PC-9 (cell line): ENCODE data around the gene DENND2D. TPM values are rescaled to one million over a fixed set of nuclear protein-coding genes. Genes with fewer than 3 reads are reported as not detected.

Source experiments
- BruUV-seq: library from RNA; stranded (reverse); fragments of 400-500 nt; replicated peaks from 2 replicates; lab custom pipeline; 2021; lab: Mats Ljungman, UMichigan
- CTCF ChIA-PET: fragments of 300-600 bp; sonication (Branson Sonifier 250); formaldehyde crosslinking; loops from one replicate; lab custom pipeline; 2022; ENCODE audit warnings: antibody characterized with exemption; lab: Charles Lee
- POLR2A ChIA-PET: fragments of 300-600 bp; sonication (Branson Sonifier 250); formaldehyde crosslinking; loops from one replicate; lab custom pipeline; 2022; ENCODE audit warnings: antibody characterized with exemption; ENCODE audit not compliant: unreplicated experiment; lab: Charles Lee
- DNase-seq, 2 experiments: peaks; one replicate each; pipeline versions ENCODE4 v3.0.0 to v3.0.0-alpha.2; 2015 to 2022; ENCODE audit warnings: mixed read lengths in 1 of 2
- H2AFZ ChIP-seq: fragments of 200-600 bp; sonication (generic); 2 replicates; pipeline ENCODE4 v1.8.1; 2017; ENCODE audit warnings: antibody characterized with exemption
- H3F3A ChIP-seq: fragments of 200-600 bp; sonication (generic); 2 replicates; pipeline ENCODE4 v1.8.1; 2017; ENCODE audit warnings: antibody characterized with exemption, mild to moderate bottlenecking, low read depth; ENCODE audit not compliant: insufficient read depth
- H3K27ac ChIP-seq: fragments of 200-600 bp; sonication (generic); 2 replicates; pipeline ENCODE4 v1.6.1; 2016; ENCODE audit warnings: mixed run types
- H3K27me3 ChIP-seq: fragments of 200-600 bp; sonication (generic); 2 replicates; pipeline ENCODE4 v1.6.1; 2016; ENCODE audit warnings: low read depth, mixed run types; ENCODE audit not compliant: insufficient read depth
- H3K36me3 ChIP-seq: fragments of 200-600 bp; sonication (generic); 2 replicates; pipeline ENCODE4 v1.6.1; 2016; ENCODE audit warnings: low read depth, mixed run types
- H3K4me1 ChIP-seq: fragments of 200-600 bp; sonication (generic); replicated peaks from 2 replicates; pipeline ENCODE4 v1.6.1; 2016; ENCODE audit warnings: mixed run types; ENCODE audit not compliant: insufficient read depth
- H3K4me2 ChIP-seq: fragments of 200-600 bp; sonication (generic); 2 replicates; pipeline ENCODE4 v1.6.1; 2017; ENCODE audit warnings: mixed run types
- H3K4me3 ChIP-seq: fragments of 200-600 bp; sonication (generic); 2 replicates; pipeline ENCODE4 v1.6.1; 2016; ENCODE audit warnings: mixed run types
- H3K79me2 ChIP-seq: fragments of 200-600 bp; sonication (generic); 2 replicates; pipeline ENCODE4 v1.6.1; 2017; ENCODE audit warnings: low read depth, mixed run types
- H3K9me2 ChIP-seq: fragments of 200-600 bp; sonication (generic); 2 replicates; pipeline ENCODE4 v1.8.1; 2017; ENCODE audit warnings: mild to moderate bottlenecking; ENCODE audit not compliant: insufficient read depth
- H3K9me3 ChIP-seq: fragments of 200-600 bp; sonication (generic); 2 replicates; pipeline ENCODE4 v1.8.1; 2016; ENCODE audit warnings: low read depth; ENCODE audit not compliant: insufficient read depth
- H4K20me1 ChIP-seq: fragments of 200-600 bp; sonication (generic); 2 replicates; pipeline ENCODE4 v1.8.1; 2017; ENCODE audit not compliant: insufficient read depth
- CTCF ChIP-seq: fragments of 200-600 bp; sonication (generic); conservative IDR thresholded peaks from 2 replicates; pipeline ENCODE4 v1.6.1; 2017; ENCODE audit warnings: mixed run types, antibody characterized with exemption, mild to moderate bottlenecking, moderate library complexity
- EZH2 ChIP-seq: fragments of 200-600 bp; sonication (generic); IDR thresholded peaks from 2 replicates; pipeline ENCODE4 v1.8.0; 2017; ENCODE audit warnings: antibody characterized with exemption, low read depth
- intact Hi-C: fragments of 100-400 bp; cut with micrococcal nuclease; formaldehyde crosslinking; loops from one replicate; pipeline ENCODE4 v1.10.0; 2022; ENCODE audit not compliant: unreplicated experiment
- total RNA-seq: library from RNA; stranded (reverse); gene quantifications from 2 replicates; pipeline ENCODE4 v1.2.3, GENCODE V29; 2021

DENND2D gene
- total RNA-seq, 1 experiment from 2014 or later: 44.9 TPM

GRCh38 chr1:111164151-111164550 lies 36.3 kb downstream of the DENND2D start:
- no peak overlapping the region for H3K4me2 ChIP-seq
- peaks cover 3% of the 10 kb centered on the region; the same call in 1 of the 2 replicates for H4K20me1 ChIP-seq
- H3K27ac ChIP-seq: no peak overlapping the region
- no TSS peak for BruUV-seq
- CTCF ChIA-PET: no interaction called here
- no peak overlapping the region for H3K4me3 ChIP-seq
- POLR2A ChIA-PET: interaction anchor here (0.7 kb wide), 1 partner anchor 604 kb away, joined by 4 read pairs; no protein-coding TSS in a partner anchor
- DNase-seq: no peak
- H3K9me2 ChIP-seq: no peaks in the 10 kb centered on the region
- no peaks in the 10 kb centered on the region for H3K27me3 ChIP-seq
- TF ChIP-seq EZH2 (no peak), CTCF (no peak)
- H3K36me3 ChIP-seq: peaks cover 45% of the 10 kb centered on the region
- intact Hi-C loops: no loop called here
- H3K4me1 ChIP-seq: no peaks in the 10 kb centered on the region
- no peaks in the 10 kb centered on the region; the same call in 1 of the 2 replicates for H3F3A ChIP-seq
- H3K79me2 ChIP-seq: no peaks in the 10 kb centered on the region
- no peaks in the 10 kb centered on the region for H3K9me3 ChIP-seq
- no peak overlapping the region for H2AFZ ChIP-seq

DNA sequence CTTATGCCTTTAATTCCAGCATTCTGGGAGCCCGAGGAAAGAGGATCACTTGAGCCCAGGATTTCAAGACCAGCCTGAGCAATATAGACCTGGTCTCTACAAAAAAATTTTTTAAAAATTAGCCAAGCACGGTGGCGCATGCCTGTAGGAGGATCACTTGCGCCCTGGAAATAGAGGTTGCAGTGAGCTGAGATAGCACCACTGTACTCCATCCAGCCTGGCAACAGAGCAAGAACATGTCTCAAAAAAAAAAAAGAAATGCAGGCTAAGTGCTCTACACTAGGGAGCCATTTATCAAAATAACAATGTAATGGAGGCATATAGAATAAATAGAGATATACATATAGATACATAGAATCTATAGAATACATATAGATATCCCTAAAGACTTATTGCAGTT lies 37.1 kb downstream of the DENND2D start:
- H3K27me3 ChIP-seq: no peaks in the 10 kb centered on the region
- no peaks in the 10 kb centered on the region for H3K9me2 ChIP-seq
- H3F3A ChIP-seq: no peaks in the 10 kb centered on the region; the same call in 1 of the 2 replicates
- H3K9me3 ChIP-seq: no peaks in the 10 kb centered on the region
- no peak overlapping the region for H3K27ac ChIP-seq
- H3K79me2 ChIP-seq: no peaks in the 10 kb centered on the region
- TF ChIP-seq EZH2 (no peak), CTCF (no peak)
- CTCF ChIA-PET: no interaction called here
- no peak overlapping the region for H3K4me3 ChIP-seq
- no peak overlapping the region for H2AFZ ChIP-seq
- POLR2A ChIA-PET: no interaction called here
- no peaks in the 10 kb centered on the region for H3K4me1 ChIP-seq
- peaks cover 5% of the 10 kb centered on the region; the same call in 1 of the 2 replicates for H4K20me1 ChIP-seq
- intact Hi-C loops: no loop called here
- DNase-seq: no peak
- peaks cover 44% of the 10 kb centered on the region for H3K36me3 ChIP-seq
- BruUV-seq: no TSS peak
- H3K4me2 ChIP-seq: no peak overlapping the region

DNA sequence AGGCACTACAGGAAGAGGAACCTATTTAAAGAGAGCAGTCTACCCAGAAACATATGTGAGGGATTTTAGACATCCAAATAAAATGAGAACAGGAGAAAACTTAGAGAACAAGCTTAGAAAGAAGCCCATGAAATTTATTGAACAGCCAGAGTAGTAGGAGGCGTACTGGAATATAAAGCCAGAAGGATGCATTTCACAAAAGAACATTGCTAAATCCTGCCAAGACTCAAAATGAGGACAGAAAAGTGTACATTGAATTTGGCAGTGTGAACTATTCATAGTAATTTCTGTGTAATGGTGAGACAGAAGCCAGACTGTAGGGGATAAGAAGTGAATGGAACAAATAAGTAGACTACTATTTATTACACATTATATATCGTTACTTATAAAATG lies 38.0 kb downstream of the DENND2D start:
- Histone ChIP-seq H3K4me3 (no peak overlapping the region), H3F3A (no peaks in the 10 kb centered on the region; the same call in 1 of the 2 replicates), H2AFZ (no peak overlapping the region), H3K27me3 (no peaks in the 10 kb centered on the region), H3K36me3 (peaks cover 37% of the 10 kb centered on the region), H3K9me2 (no peaks in the 10 kb centered on the region), H3K27ac (no peak overlapping the region), H3K79me2 (0 out of 2 replicates have a peak, but pooled peaks cover 4% of the 10 kb centered on the region), H3K4me2 (no peak overlapping the region), H3K4me1 (no peaks in the 10 kb centered on the region), H3K9me3 (no peaks in the 10 kb centered on the region), H4K20me1 (peaks cover 5% of the 10 kb centered on the region; the same call in 1 of the 2 replicates)
- TF ChIP-seq CTCF (no peak), EZH2 (no peak)
- intact Hi-C loops: no loop called here
- DNase-seq: no peak
- ChIA-PET POLR2A (no interaction called here), CTCF (no interaction called here)
- BruUV-seq: no TSS peak
